CD14-positive monocyte (primary cell): ENCODE results near the gene GASK1B. TPM values are rescaled to one million over a fixed set of nuclear protein-coding genes. Genes with fewer than 3 reads are reported as not detected.
A peak's percentile ranks its signal among the peaks of the same experiment; 100 is the strongest.

Experiments
- DNase-seq, 3 donors: peaks; one replicate each; pipeline ENCODE4 v3.0.0-alpha.2; 2011 to 2022
- H2AFZ ChIP-seq: 2 replicates; pipeline ENCODE4 v1.6.0; 2012; ENCODE audit warnings: mild to moderate bottlenecking, low read depth, low read length, inconsistent platforms; ENCODE audit not compliant: insufficient read depth, poor library complexity, severe bottlenecking
- H3K27ac ChIP-seq, 2 donors: 1 replicate in 1 of 2; 2 replicates in 1 of 2; pipeline ENCODE4 v1.5.1; 2012 to 2013; ENCODE audit warnings: low read length in 2 of 2, control low read depth in 1 of 2, inconsistent platforms in 1 of 2, low read depth in 1 of 2, mild to moderate bottlenecking in 1 of 2
- H3K27me3 ChIP-seq, 2 donors: one replicate each; pipeline versions ENCODE4 v1.6.0 to v1.6.1; 2011 to 2013; ENCODE audit warnings: low read length in 2 of 2; ENCODE audit not compliant: control insufficient read depth in 2 of 2, insufficient read depth in 2 of 2
- H3K36me3 ChIP-seq, 2 donors: replicated peaks in 1 of 2; 1 replicate in 1 of 2; 2 replicates in 1 of 2; pipeline versions ENCODE4 v1.5.1 to v1.6.1; 2012 to 2013; ENCODE audit warnings: low read length in 2 of 2, control low read depth in 1 of 2, inconsistent platforms in 1 of 2, mild to moderate bottlenecking in 1 of 2; ENCODE audit not compliant: insufficient read depth in 2 of 2, control insufficient read depth in 1 of 2
- H3K4me1 ChIP-seq, 2 donors: 1 replicate in 1 of 2; 2 replicates in 1 of 2; pipeline versions ENCODE4 v1.5.1 to v1.6.1; 2012 to 2013; ENCODE audit warnings: low read length in 2 of 2, control low read depth in 1 of 2, inconsistent platforms in 1 of 2, mild to moderate bottlenecking in 1 of 2, moderate library complexity in 1 of 2; ENCODE audit not compliant: insufficient read depth in 2 of 2, control insufficient read depth in 1 of 2
- H3K4me2 ChIP-seq: replicated peaks from 2 replicates; pipeline ENCODE3; 2012; ENCODE audit warnings: low read length, moderate library complexity, mild to moderate bottlenecking; ENCODE audit not compliant: poor library complexity, severe bottlenecking; ENCODE audit errors: extremely low read depth
- H3K4me3 ChIP-seq, 3 experiments: fragments of 200-600 bp in 1 of 3; sonication (generic) in 1 of 3; replicated peaks in 1 of 3; 1 replicate in 2 of 3; 2 replicates in 1 of 3; pipeline ENCODE4 v1.5.1; 2011 to 2013; ENCODE audit warnings: low read length in 3 of 3, mild to moderate bottlenecking in 3 of 3, control low read depth in 2 of 3, low read depth in 2 of 3, inconsistent platforms in 1 of 3, moderate library complexity in 1 of 3
- H3K79me2 ChIP-seq: 2 replicates; pipeline ENCODE4 v1.6.0; 2012; ENCODE audit warnings: mild to moderate bottlenecking, control low read depth, inconsistent platforms, low read length, moderate library complexity; ENCODE audit not compliant: insufficient read depth
- H3K9ac ChIP-seq: 2 replicates; pipeline ENCODE4 v1.6.0; 2017; ENCODE audit warnings: low read length, mild to moderate bottlenecking; ENCODE audit not compliant: insufficient read depth, poor library complexity, severe bottlenecking
- H3K9me3 ChIP-seq, 2 donors: replicated peaks in 1 of 2; 1 replicate in 1 of 2; 2 replicates in 1 of 2; pipeline versions ENCODE4 v1.5.1 to v1.6.1; 2012 to 2013; ENCODE audit warnings: low read length in 2 of 2, control low read depth in 1 of 2; ENCODE audit not compliant: control insufficient read depth in 1 of 2, insufficient read depth in 1 of 2
- H4K20me1 ChIP-seq: 2 replicates; pipeline ENCODE4 v1.6.0; 2012; ENCODE audit warnings: mild to moderate bottlenecking, low read length, control low read depth, moderate library complexity; ENCODE audit not compliant: insufficient read depth
- H3K27ac Mint-ChIP-seq, 7 donors: one replicate each; pipeline ENCODE4 v1.8.0; 2020; ENCODE audit warnings: mild to moderate bottlenecking in 7 of 7, mixed read lengths in 7 of 7, moderate library complexity in 6 of 7, inconsistent platforms in 2 of 7
- H3K27me3 Mint-ChIP-seq, 3 donors: one replicate each; pipeline ENCODE4 v1.8.0; 2021 to 2022; ENCODE audit warnings: low read depth in 3 of 3, mild to moderate bottlenecking in 3 of 3, mixed read lengths in 3 of 3, moderate library complexity in 3 of 3, inconsistent platforms in 1 of 3
- H3K36me3 Mint-ChIP-seq, 2 donors: one replicate each; pipeline ENCODE4 v1.8.0; 2020; ENCODE audit warnings: mixed read lengths in 2 of 2, inconsistent platforms in 1 of 2, mild to moderate bottlenecking in 1 of 2
- H3K4me1 Mint-ChIP-seq: one replicate; pipeline ENCODE4 v1.8.0; 2020; ENCODE audit warnings: mild to moderate bottlenecking, mixed read lengths
- H3K4me3 Mint-ChIP-seq, 2 donors: one replicate each; pipeline ENCODE4 v1.8.0; 2020; ENCODE audit warnings: mild to moderate bottlenecking in 2 of 2, mixed read lengths in 2 of 2, moderate library complexity in 1 of 2
- H3K9me3 Mint-ChIP-seq, 7 donors: one replicate each; pipeline ENCODE4 v1.8.0; 2020 to 2022; ENCODE audit warnings: mixed read lengths in 7 of 7, mild to moderate bottlenecking in 6 of 7, moderate library complexity in 6 of 7, inconsistent platforms in 2 of 7
- CTCF ChIP-seq: fragments of 200-600 bp; IDR thresholded peaks from one replicate; pipeline ENCODE4 v1.8.0; 2022; ENCODE audit warnings: antibody characterized with exemption, mild to moderate bottlenecking
- WGBS: methylation state at CpG from one replicate; pipeline ENCODE4 v1.1.5; 2013; ENCODE audit warnings: missing lambda C conversion rate; ENCODE audit not compliant: insufficient coverage; 5-methylcytosine and 5-hydroxymethylcytosine counted together
- intact Hi-C, 2 donors: fragments of 100-400 bp; cut with micrococcal nuclease; formaldehyde crosslinking; loops; one replicate each; pipeline versions ENCODE4 v1.15.0 to v1.15.1; 2023
- polyA plus RNA-seq, 3 donors: library from polyadenylated mRNA; depleted of rRNA in 1 of 3; unstranded in 2 of 3; stranded (reverse) in 1 of 3; fragments of 300-500 nt in 2 of 3; fragments of >200 nt in 1 of 3; fragmentation: Illumina TruSeq in 2 of 3; gene quantifications; 1 replicate in 2 of 3; 2 replicates in 1 of 3; pipeline ENCODE4 v1.2.3, GENCODE V29; 2012 to 2021

GASK1B gene
- polyA plus RNA-seq, 3 donors = 34.4 to 106 (median 82.2) TPM

GRCh38 chr4:158202481-158202880 lies 29.7 kb upstream of the GASK1B start:
- intact Hi-C loops = no loop called here
- 0% methylated on average over 1 of the region's 1 CpG for WGBS
- no peaks in the 10 kb centered on the region for H3K27me3 ChIP-seq
- Mint-ChIP-seq H3K27me3 (peaks cover 1 to 2% (median 2%) of the 10 kb centered on the region in 3 donors), H3K36me3 (peaks cover 57 to 75% of the 10 kb centered on the region in 2 donors), H3K27ac (peak overlapping the region in 6 of 7 donors; percentile 22 to 91 (median 83)), H3K9me3 (peaks cover 0 to 7% (median 0%) of the 10 kb centered on the region in 7 donors), H3K4me3 (no peak overlapping the region), H3K4me1 (peaks cover 19% of the 10 kb centered on the region)
- H3K4me1 ChIP-seq = peaks cover 15 to 22% of the 10 kb centered on the region in 2 donors
- DNase-seq = no peak
- H3K4me3 ChIP-seq = no peak overlapping the region
- no peak overlapping the region for H3K4me2 ChIP-seq
- H2AFZ ChIP-seq = no peak overlapping the region
- H4K20me1 ChIP-seq = no peaks in the 10 kb centered on the region
- no peak for TF ChIP-seq CTCF
- H3K36me3 ChIP-seq = peaks cover 15 to 70% of the 10 kb centered on the region in 2 donors
- no peaks in the 10 kb centered on the region for H3K9me3 ChIP-seq
- no peaks in the 10 kb centered on the region for H3K79me2 ChIP-seq
- H3K9ac ChIP-seq = no peak overlapping the region
- H3K27ac ChIP-seq = peak overlapping the region in 1 of 2 donors; percentile 80

- Mint-ChIP-seq H3K4me3 (no peak overlapping the region), H3K36me3 (peaks cover 60 to 73% of the 10 kb centered on the region in 2 donors), H3K9me3 (peaks cover 0 to 6% (median 0%) of the 10 kb centered on the region in 7 donors), H3K27me3 (peaks cover 1 to 2% (median 2%) of the 10 kb centered on the region in 3 donors), H3K4me1 (peaks cover 19% of the 10 kb centered on the region), H3K27ac (peak overlapping the region; percentile 69 to 91 (median 82))
- H3K4me2 ChIP-seq = no peak overlapping the region
- peaks cover 15 to 71% of the 10 kb centered on the region in 2 donors for H3K36me3 ChIP-seq
- H3K9ac ChIP-seq = no peak overlapping the region
- no peak overlapping the region for H3K4me3 ChIP-seq
- no peaks in the 10 kb centered on the region for H4K20me1 ChIP-seq
- no peak overlapping the region for H2AFZ ChIP-seq
- peaks cover 15 to 22% of the 10 kb centered on the region in 2 donors for H3K4me1 ChIP-seq
- peak overlapping the region in 1 of 2 donors; percentile 80 for H3K27ac ChIP-seq
- TF ChIP-seq CTCF = no peak
- no peaks in the 10 kb centered on the region for H3K27me3 ChIP-seq
- H3K79me2 ChIP-seq = no peaks in the 10 kb centered on the region
- peak; percentile 10 to 47 (median 46) for DNase-seq
- no peaks in the 10 kb centered on the region for H3K9me3 ChIP-seq
- intact Hi-C loops = no loop called here
Observed at GRCh38 chr4:158201876-158202275, 29.1 kb upstream of the GASK1B start.
